Measurements from ENCODE around the gene IMPA2.

IMPA2 gene

GRCh38 chr18:12000072-12000659 is 18.9 kb downstream of the IMPA2 start:
- no peaks in the 10 kb centered on the region for H3K36me3 ChIP-seq (ENCODE audit: low read depth)
- ATAC-seq (ENCODE audit: low read depth) (no peak), DNase-seq (ENCODE audit: low spot score) (no peak)
- H3K4me1 ChIP-seq (ENCODE audit: insufficient read depth, poor library complexity, severe bottlenecking), result no peaks in the 10 kb centered on the region
- H3K27me3 ChIP-seq (ENCODE audit: insufficient read depth, poor library complexity, severe bottlenecking), result no peaks in the 10 kb centered on the region
- no peak overlapping the region for H3K4me3 ChIP-seq (ENCODE audit: severe bottlenecking)
- no peak overlapping the region for H3K27ac ChIP-seq (ENCODE audit: poor library complexity, severe bottlenecking)
- H3K9me3 ChIP-seq (ENCODE audit: severe bottlenecking), result no peaks in the 10 kb centered on the region
- no peak for TF ChIP-seq CTCF (IDR thresholded peaks at IDR 0.05; ENCODE audit: poor library complexity, severe bottlenecking)

DNA sequence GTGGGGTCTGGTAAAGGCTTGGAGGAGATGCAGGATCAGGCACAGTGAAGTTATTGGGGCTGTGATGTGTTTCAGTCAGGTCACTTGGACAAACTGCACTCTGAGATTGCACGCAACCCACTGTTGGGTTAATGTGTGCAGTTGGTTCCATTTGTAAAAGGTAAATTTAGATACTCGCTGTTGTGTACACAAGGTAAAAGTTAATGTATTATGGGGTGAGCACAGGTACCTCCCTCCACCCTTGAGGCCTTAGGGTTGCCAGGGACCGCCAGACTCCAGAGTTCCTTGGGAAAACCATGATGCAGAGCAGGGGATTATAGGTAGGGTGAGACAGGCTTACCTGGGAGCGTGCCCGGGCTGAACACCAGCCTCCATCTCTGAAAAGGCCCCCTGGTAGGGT is 20.1 kb downstream of the IMPA2 start:
- Histone ChIP-seq H3K36me3 (ENCODE audit: low read depth) (no peaks in the 10 kb centered on the region), H3K9me3 (ENCODE audit: severe bottlenecking) (no peaks in the 10 kb centered on the region), H3K4me3 (ENCODE audit: severe bottlenecking) (no peak overlapping the region), H3K27ac (ENCODE audit: poor library complexity, severe bottlenecking) (no peak overlapping the region), H3K4me1 (ENCODE audit: insufficient read depth, poor library complexity, severe bottlenecking) (peaks cover 12% of the 10 kb centered on the region), H3K27me3 (ENCODE audit: insufficient read depth, poor library complexity, severe bottlenecking) (no peaks in the 10 kb centered on the region)
- TF ChIP-seq CTCF (IDR thresholded peaks at IDR 0.05; ENCODE audit: poor library complexity, severe bottlenecking), result no peak
- ATAC-seq (ENCODE audit: low read depth) (no peak), DNase-seq (ENCODE audit: low spot score) (no peak)

DNA sequence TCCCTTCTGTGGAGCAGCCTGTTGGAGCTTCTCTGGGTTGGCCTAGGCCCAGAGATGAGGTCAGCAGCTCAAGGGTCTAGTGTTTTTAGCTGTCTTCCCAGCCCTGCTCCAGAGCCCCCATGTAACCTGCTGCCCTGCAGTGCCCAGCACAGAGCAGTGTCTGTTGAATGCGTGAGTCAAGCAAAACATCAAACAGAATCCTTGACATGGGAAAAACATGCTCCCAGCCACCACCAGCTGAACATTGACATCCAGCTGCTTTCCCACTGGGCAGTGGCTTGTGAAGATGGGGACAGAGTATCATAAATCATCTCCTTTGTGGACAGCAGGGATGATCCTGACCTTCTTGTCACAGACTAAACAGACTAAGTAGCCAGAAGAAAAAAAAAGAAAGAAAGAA is 22.6 kb downstream of the IMPA2 start:
- Histone ChIP-seq H3K27ac (ENCODE audit: poor library complexity, severe bottlenecking) (no peak overlapping the region), H3K27me3 (ENCODE audit: insufficient read depth, poor library complexity, severe bottlenecking) (no peaks in the 10 kb centered on the region), H3K36me3 (ENCODE audit: low read depth) (no peaks in the 10 kb centered on the region), H3K9me3 (ENCODE audit: severe bottlenecking) (no peaks in the 10 kb centered on the region), H3K4me1 (ENCODE audit: insufficient read depth, poor library complexity, severe bottlenecking) (peaks cover 12% of the 10 kb centered on the region), H3K4me3 (ENCODE audit: severe bottlenecking) (no peak overlapping the region)
- no peak for ATAC-seq (ENCODE audit: low read depth)
- TF ChIP-seq CTCF (IDR thresholded peaks at IDR 0.05; ENCODE audit: poor library complexity, severe bottlenecking), result no peak
- DNase-seq (ENCODE audit: low spot score), result no peak

- H3K36me3 ChIP-seq (ENCODE audit: low read depth), result no peaks in the 10 kb centered on the region
- no peaks in the 10 kb centered on the region for H3K9me3 ChIP-seq (ENCODE audit: severe bottlenecking)
- ATAC-seq (ENCODE audit: low read depth) (peak; percentile 88), DNase-seq (ENCODE audit: low spot score) (no peak)
- peaks cover 12% of the 10 kb centered on the region for H3K4me1 ChIP-seq (ENCODE audit: insufficient read depth, poor library complexity, severe bottlenecking)
- H3K4me3 ChIP-seq (ENCODE audit: severe bottlenecking), result no peak overlapping the region
- H3K27ac ChIP-seq (ENCODE audit: poor library complexity, severe bottlenecking), result peak overlapping the region; percentile 45
- TF ChIP-seq CTCF (IDR thresholded peaks at IDR 0.05; ENCODE audit: poor library complexity, severe bottlenecking), result no peak
- no peaks in the 10 kb centered on the region for H3K27me3 ChIP-seq (ENCODE audit: insufficient read depth, poor library complexity, severe bottlenecking)
Observed at GRCh38 chr18:12005538-12006487, 24.5 kb downstream of the IMPA2 start.

- peaks cover 12% of the 10 kb centered on the region for H3K4me1 ChIP-seq (ENCODE audit: insufficient read depth, poor library complexity, severe bottlenecking)
- H3K36me3 ChIP-seq (ENCODE audit: low read depth), result no peaks in the 10 kb centered on the region
- H3K9me3 ChIP-seq (ENCODE audit: severe bottlenecking), result no peaks in the 10 kb centered on the region
- no peaks in the 10 kb centered on the region for H3K27me3 ChIP-seq (ENCODE audit: insufficient read depth, poor library complexity, severe bottlenecking)
- ATAC-seq (ENCODE audit: low read depth) (no peak), DNase-seq (ENCODE audit: low spot score) (no peak)
- no peak for TF ChIP-seq CTCF (IDR thresholded peaks at IDR 0.05; ENCODE audit: poor library complexity, severe bottlenecking)
- peak overlapping the region; percentile 45 for H3K27ac ChIP-seq (ENCODE audit: poor library complexity, severe bottlenecking)
- no peak overlapping the region for H3K4me3 ChIP-seq (ENCODE audit: severe bottlenecking)
Observed at GRCh38 chr18:12006488-12006840, 25.2 kb downstream of the IMPA2 start.

Measured in RWPE2 (cell line).